CD14-positive monocyte (primary cell): ENCODE data around the gene LPCAT3. TPM values are rescaled to one million over a fixed set of nuclear protein-coding genes. Genes with fewer than 3 reads are reported as not detected.
A peak's percentile ranks its signal among the peaks of the same experiment; 100 is the strongest.

ENCODE experiments used
- DNase-seq, 3 donors: peaks; one replicate each; pipeline ENCODE4 v3.0.0-alpha.2; 2011 to 2022
- H2AFZ ChIP-seq: 2 replicates; pipeline ENCODE4 v1.6.0; 2012; ENCODE audit warnings: mild to moderate bottlenecking, low read depth, low read length, inconsistent platforms; ENCODE audit not compliant: insufficient read depth, poor library complexity, severe bottlenecking
- H3K27ac ChIP-seq, 2 donors: 1 replicate in 1 of 2; 2 replicates in 1 of 2; pipeline ENCODE4 v1.5.1; 2012 to 2013; ENCODE audit warnings: low read length in 2 of 2, control low read depth in 1 of 2, inconsistent platforms in 1 of 2, low read depth in 1 of 2, mild to moderate bottlenecking in 1 of 2
- H3K27me3 ChIP-seq, 2 donors: one replicate each; pipeline versions ENCODE4 v1.6.0 to v1.6.1; 2011 to 2013; ENCODE audit warnings: low read length in 2 of 2; ENCODE audit not compliant: control insufficient read depth in 2 of 2, insufficient read depth in 2 of 2
- H3K36me3 ChIP-seq, 2 donors: replicated peaks in 1 of 2; 1 replicate in 1 of 2; 2 replicates in 1 of 2; pipeline versions ENCODE4 v1.5.1 to v1.6.1; 2012 to 2013; ENCODE audit warnings: low read length in 2 of 2, control low read depth in 1 of 2, inconsistent platforms in 1 of 2, mild to moderate bottlenecking in 1 of 2; ENCODE audit not compliant: insufficient read depth in 2 of 2, control insufficient read depth in 1 of 2
- H3K4me1 ChIP-seq, 2 donors: 1 replicate in 1 of 2; 2 replicates in 1 of 2; pipeline versions ENCODE4 v1.5.1 to v1.6.1; 2012 to 2013; ENCODE audit warnings: low read length in 2 of 2, control low read depth in 1 of 2, inconsistent platforms in 1 of 2, mild to moderate bottlenecking in 1 of 2, moderate library complexity in 1 of 2; ENCODE audit not compliant: insufficient read depth in 2 of 2, control insufficient read depth in 1 of 2
- H3K4me2 ChIP-seq: replicated peaks from 2 replicates; pipeline ENCODE3; 2012; ENCODE audit warnings: low read length, moderate library complexity, mild to moderate bottlenecking; ENCODE audit not compliant: poor library complexity, severe bottlenecking; ENCODE audit errors: extremely low read depth
- H3K4me3 ChIP-seq, 3 experiments: fragments of 200-600 bp in 1 of 3; sonication (generic) in 1 of 3; replicated peaks in 1 of 3; 1 replicate in 2 of 3; 2 replicates in 1 of 3; pipeline ENCODE4 v1.5.1; 2011 to 2013; ENCODE audit warnings: low read length in 3 of 3, mild to moderate bottlenecking in 3 of 3, control low read depth in 2 of 3, low read depth in 2 of 3, inconsistent platforms in 1 of 3, moderate library complexity in 1 of 3
- H3K79me2 ChIP-seq: 2 replicates; pipeline ENCODE4 v1.6.0; 2012; ENCODE audit warnings: mild to moderate bottlenecking, control low read depth, inconsistent platforms, low read length, moderate library complexity; ENCODE audit not compliant: insufficient read depth
- H3K9ac ChIP-seq: 2 replicates; pipeline ENCODE4 v1.6.0; 2017; ENCODE audit warnings: low read length, mild to moderate bottlenecking; ENCODE audit not compliant: insufficient read depth, poor library complexity, severe bottlenecking
- H3K9me3 ChIP-seq, 2 donors: replicated peaks in 1 of 2; 1 replicate in 1 of 2; 2 replicates in 1 of 2; pipeline versions ENCODE4 v1.5.1 to v1.6.1; 2012 to 2013; ENCODE audit warnings: low read length in 2 of 2, control low read depth in 1 of 2; ENCODE audit not compliant: control insufficient read depth in 1 of 2, insufficient read depth in 1 of 2
- H4K20me1 ChIP-seq: 2 replicates; pipeline ENCODE4 v1.6.0; 2012; ENCODE audit warnings: mild to moderate bottlenecking, low read length, control low read depth, moderate library complexity; ENCODE audit not compliant: insufficient read depth
- H3K27ac Mint-ChIP-seq, 7 donors: one replicate each; pipeline ENCODE4 v1.8.0; 2020; ENCODE audit warnings: mild to moderate bottlenecking in 7 of 7, mixed read lengths in 7 of 7, moderate library complexity in 6 of 7, inconsistent platforms in 2 of 7
- H3K27me3 Mint-ChIP-seq, 3 donors: one replicate each; pipeline ENCODE4 v1.8.0; 2021 to 2022; ENCODE audit warnings: low read depth in 3 of 3, mild to moderate bottlenecking in 3 of 3, mixed read lengths in 3 of 3, moderate library complexity in 3 of 3, inconsistent platforms in 1 of 3
- H3K36me3 Mint-ChIP-seq, 2 donors: one replicate each; pipeline ENCODE4 v1.8.0; 2020; ENCODE audit warnings: mixed read lengths in 2 of 2, inconsistent platforms in 1 of 2, mild to moderate bottlenecking in 1 of 2
- H3K4me1 Mint-ChIP-seq: one replicate; pipeline ENCODE4 v1.8.0; 2020; ENCODE audit warnings: mild to moderate bottlenecking, mixed read lengths
- H3K4me3 Mint-ChIP-seq, 2 donors: one replicate each; pipeline ENCODE4 v1.8.0; 2020; ENCODE audit warnings: mild to moderate bottlenecking in 2 of 2, mixed read lengths in 2 of 2, moderate library complexity in 1 of 2
- H3K9me3 Mint-ChIP-seq, 7 donors: one replicate each; pipeline ENCODE4 v1.8.0; 2020 to 2022; ENCODE audit warnings: mixed read lengths in 7 of 7, mild to moderate bottlenecking in 6 of 7, moderate library complexity in 6 of 7, inconsistent platforms in 2 of 7
- CTCF ChIP-seq: fragments of 200-600 bp; IDR thresholded peaks from one replicate; pipeline ENCODE4 v1.8.0; 2022; ENCODE audit warnings: antibody characterized with exemption, mild to moderate bottlenecking
- WGBS: methylation state at CpG from one replicate; pipeline ENCODE4 v1.1.5; 2013; ENCODE audit warnings: missing lambda C conversion rate; ENCODE audit not compliant: insufficient coverage; 5-methylcytosine and 5-hydroxymethylcytosine counted together
- intact Hi-C, 2 donors: fragments of 100-400 bp; cut with micrococcal nuclease; formaldehyde crosslinking; loops; one replicate each; pipeline versions ENCODE4 v1.15.0 to v1.15.1; 2023
- polyA plus RNA-seq, 3 donors: library from polyadenylated mRNA; depleted of rRNA in 1 of 3; unstranded in 2 of 3; stranded (reverse) in 1 of 3; fragments of 300-500 nt in 2 of 3; fragments of >200 nt in 1 of 3; fragmentation: Illumina TruSeq in 2 of 3; gene quantifications; 1 replicate in 2 of 3; 2 replicates in 1 of 3; pipeline ENCODE4 v1.2.3, GENCODE V29; 2012 to 2021
- small RNA-seq: library from RNA; depleted of rRNA; stranded (forward); fragments of <200 nt; gene quantifications from one replicate; pipeline ENCODE3, GENCODE V24; 2012; ENCODE audit warnings: low read depth; ENCODE audit not compliant: insufficient read length

Gene LPCAT3
- polyA plus RNA-seq, 3 donors: 50.9 to 62.7 (median 54.1) TPM

- peak within 1 kb of the TSS; percentile 87 for H2AFZ ChIP-seq
- Mint-ChIP-seq H3K27ac (peak within 1 kb of the TSS in 6 of 7 donors; percentile 41 to 80 (median 70)), H3K27me3 (peaks cover 38 to 57% (median 52%) of the 10 kb centered on the region in 3 donors), H3K9me3 (peaks cover 0 to 5% (median 2%) of the 10 kb centered on the region in 7 donors), H3K36me3 (peaks cover 5 to 13% of the 10 kb centered on the region in 2 donors), H3K4me3 (peak within 1 kb of the TSS; percentile 89 to 93), H3K4me1 (peaks cover 46% of the 10 kb centered on the region)
- DNase-seq: no peak
- WGBS: 0% methylated on average over 29 of the region's 66 CpGs
- H4K20me1 ChIP-seq: no peaks in the 10 kb centered on the region
- H3K36me3 ChIP-seq: no peaks in the 10 kb centered on the region
- peaks cover 3 to 37% of the 10 kb centered on the region in 2 donors for H3K27me3 ChIP-seq
- H3K4me1 ChIP-seq: peaks cover 46 to 53% of the 10 kb centered on the region in 2 donors
- peak within 1 kb of the TSS; percentile 50 to 80 (median 69) for H3K4me3 ChIP-seq
- peaks cover 17% of the 10 kb centered on the region for H3K79me2 ChIP-seq
- no peak for TF ChIP-seq CTCF
- H3K4me2 ChIP-seq: peak within 1 kb of the TSS; percentile 88
- no peaks in the 10 kb centered on the region for H3K9me3 ChIP-seq
- intact Hi-C loops: no loop called here
- peak within 1 kb of the TSS; percentile 69 for H3K9ac ChIP-seq
- peak within 1 kb of the TSS in 1 of 2 donors; percentile 56 for H3K27ac ChIP-seq
These were observed 90.8 kb downstream of the LPCAT3 start, which contains the start of gene ATN1 for GRCh38 chr12:6927379-6928021. TSS of gene ATN1 (plus strand) at chr12:6927959. CDS start at chr12:6934002, 6,043 bp downstream.

Small RNA genes lying within 50 kb of the gene (small RNA-seq; reads per million reads assigned to genes)
- not detected for gene AC006512.1
- gene MIR141: 3.3 reads per million, percentile 29 among the genes with 10 or more reads in this experiment
- 40.4 reads per million, percentile 92 among the genes with 10 or more reads in this experiment for gene MIR200C
- gene RNU7-1: not detected
- 9.9 reads per million, percentile 74 among the genes with 10 or more reads in this experiment for gene SCARNA12

Other genes starting within 250 kb of the LPCAT3 start
- under 1 TPM in 1 of 3 donors, not detected in 2; 0.04 TPM for gene LAG3, start 246.0 kb downstream of the LPCAT3 start, polyA plus RNA-seq
- gene CD4, start 228.9 kb downstream of the LPCAT3 start, polyA plus RNA-seq: 100 to 1,000 TPM; 261 to 371 (median 269) TPM
- 10 to 100 TPM; 15.1 to 81.7 (median 16.0) TPM for gene GPR162, start 196.7 kb downstream of the LPCAT3 start, polyA plus RNA-seq
- under 1 TPM in 1 of 3 donors, not detected in 2; 0.56 TPM for gene P3H3, start 190.1 kb downstream of the LPCAT3 start, polyA plus RNA-seq
- gene GNB3, start 177.6 kb downstream of the LPCAT3 start, polyA plus RNA-seq: under 1 TPM in 1 of 3 donors, not detected in 2; 0.31 TPM
- under 1 TPM; 0.57 to 0.61 (median 0.59) TPM for gene CDCA3, start 167.2 kb downstream of the LPCAT3 start, polyA plus RNA-seq
- gene USP5, start 166.3 kb downstream of the LPCAT3 start, polyA plus RNA-seq: 10 to 100 TPM; 28.0 to 32.4 (median 29.9) TPM
- 100 to 1,000 TPM; 446 to 839 (median 764) TPM for gene TPI1, start 150.9 kb downstream of the LPCAT3 start, polyA plus RNA-seq
- gene SPSB2, start 145.2 kb downstream of the LPCAT3 start, polyA plus RNA-seq: 1 to 10 TPM; 4.7 to 6.9 (median 6.6) TPM
- 1 to 10 TPM; 4.9 to 6.8 (median 5.1) TPM for gene LRRC23, start 113.7 kb downstream of the LPCAT3 start, polyA plus RNA-seq
- gene ENO2, start 103.9 kb downstream of the LPCAT3 start, polyA plus RNA-seq: under 1 TPM; 0.09 to 0.43 (median 0.19) TPM
- gene ATN1, start 90.5 kb downstream of the LPCAT3 start, polyA plus RNA-seq: 10 to 100 TPM in 1 of 3 donors, under 1 TPM in 1, not detected in 1; 0.40 to 10.6 TPM
- gene RNU7-1, start 74.7 kb downstream of the LPCAT3 start, polyA plus RNA-seq: not detected
- 10 to 100 TPM; 19.1 to 59.2 (median 24.2) TPM for gene C12orf57, start 74.5 kb downstream of the LPCAT3 start, polyA plus RNA-seq
- 100 to 1,000 TPM; 449 to 764 (median 562) TPM for gene PTPN6, start 67.1 kb downstream of the LPCAT3 start, polyA plus RNA-seq
- 100 to 1,000 TPM in 1 of 3 donors, 10 to 100 TPM in 2; 90.6 to 158 (median 91.9) TPM for gene PHB2, start 47.8 kb downstream of the LPCAT3 start, polyA plus RNA-seq
- gene EMG1, start 47.6 kb downstream of the LPCAT3 start, polyA plus RNA-seq: 10 to 100 TPM in 2 of 3 donors, 1 to 10 TPM in 1; 9.8 to 35.3 (median 33.1) TPM
- gene C1S, start 42.2 kb upstream of the LPCAT3 start, polyA plus RNA-seq: under 1 TPM in 1 of 3 donors, not detected in 2; 1.00 TPM
- gene C1R, start 74.0 kb upstream of the LPCAT3 start, polyA plus RNA-seq: under 1 TPM in 2 of 3 donors, not detected in 1; 0.14 to 0.88 TPM
- gene C1RL, start 90.7 kb upstream of the LPCAT3 start, polyA plus RNA-seq: 10 to 100 TPM in 1 of 3 donors, 1 to 10 TPM in 2; 4.8 to 27.9 (median 5.6) TPM
- gene RBP5, start 110.4 kb upstream of the LPCAT3 start, polyA plus RNA-seq: not detected
- 10 to 100 TPM in 1 of 3 donors, not detected in 2; 13.7 TPM for gene CLSTN3, start 111.9 kb upstream of the LPCAT3 start, polyA plus RNA-seq
- 10 to 100 TPM in 1 of 3 donors, 1 to 10 TPM in 2; 4.3 to 11.3 (median 7.1) TPM for gene PEX5, start 171.2 kb upstream of the LPCAT3 start, polyA plus RNA-seq